ENCODE data around the gene DEFB123. TPM values are rescaled to one million over a fixed set of nuclear protein-coding genes. Genes with fewer than 3 reads are reported as not detected.

DEFB123 gene
- polyA plus RNA-seq (2013, experiment 1 of 2): not detected
- not detected for polyA plus RNA-seq (2013, experiment 2 of 2)

GRCh38 chr20:31440012-31440659 lies at the start of gene DEFB123:
Gene DEFB123, plus strand, starts transcription at chr20:31440632. Its CDS starts 67 bp downstream, at chr20:31440699.
- no peaks in the 10 kb centered on the region for H3K4me1 ChIP-seq (ENCODE audit: control insufficient read depth, low read depth, low read length)
- no CpG with 5 or more reads among the region's 16 CpGs for WGBS (ENCODE audit: extremely low coverage, insufficient coverage, low lambda C conversion rate)
- H3K4ac ChIP-seq (ENCODE audit: low read depth, low read length): no peak within 1 kb of the TSS
- no peak within 1 kb of the TSS for H3K4me3 ChIP-seq (ENCODE audit: low read length)
- no peak within 1 kb of the TSS for H4K5ac ChIP-seq (ENCODE audit: low read length)
- no peak within 1 kb of the TSS for H3K56ac ChIP-seq (ENCODE audit: low read length)
- H3K9ac ChIP-seq (ENCODE audit: low read length): no peak within 1 kb of the TSS
- H3K27me3 ChIP-seq (ENCODE audit: insufficient read depth, low read length, poor library complexity): no peaks in the 10 kb centered on the region
- no peak within 1 kb of the TSS for H2BK5ac ChIP-seq (ENCODE audit: low read length)
- no peaks in the 10 kb centered on the region for H3K36me3 ChIP-seq (ENCODE audit: control insufficient read depth, insufficient read depth, low read length)
- H3K79me1 ChIP-seq (ENCODE audit: low read length): no peaks in the 10 kb centered on the region
- DNase-seq: no peak
- no peak within 1 kb of the TSS for H2BK120ac ChIP-seq (ENCODE audit: low read depth, low read length)
- no peak within 1 kb of the TSS for H2BK15ac ChIP-seq (replicated peaks; ENCODE audit: low read depth)
- H4K8ac ChIP-seq (ENCODE audit: low read depth, low read length): no peak within 1 kb of the TSS
- H3K4me2 ChIP-seq (ENCODE audit: low read length): no peak within 1 kb of the TSS
- no peak within 1 kb of the TSS for H2AK5ac ChIP-seq (ENCODE audit: low read length)
- no peak within 1 kb of the TSS for H3K27ac ChIP-seq (ENCODE audit: low read depth, low read length)
- no peaks in the 10 kb centered on the region for H3K79me2 ChIP-seq (ENCODE audit: control insufficient read depth, insufficient read depth, low read length)
- no peak within 1 kb of the TSS for H3K23ac ChIP-seq (ENCODE audit: low read length)
- H3K18ac ChIP-seq (ENCODE audit: low read length): no peak within 1 kb of the TSS

- Histone ChIP-seq H3K27me3 (ENCODE audit: insufficient read depth, low read length, poor library complexity) (no peaks in the 10 kb centered on the region), H3K79me2 (ENCODE audit: control insufficient read depth, insufficient read depth, low read length) (no peaks in the 10 kb centered on the region), H3K27ac (ENCODE audit: low read depth, low read length) (no peak overlapping the region), H3K9ac (ENCODE audit: low read length) (no peak overlapping the region), H3K4ac (ENCODE audit: low read depth, low read length) (no peak overlapping the region), H3K23ac (ENCODE audit: low read length) (no peak overlapping the region), H2BK15ac (replicated peaks; ENCODE audit: low read depth) (no peak overlapping the region), H4K8ac (ENCODE audit: low read depth, low read length) (no peak overlapping the region), H3K4me2 (ENCODE audit: low read length) (no peak overlapping the region), H2BK5ac (ENCODE audit: low read length) (no peak overlapping the region), H3K4me1 (ENCODE audit: control insufficient read depth, low read depth, low read length) (no peaks in the 10 kb centered on the region), H2AK5ac (ENCODE audit: low read length) (no peak overlapping the region), H4K5ac (ENCODE audit: low read length) (no peak overlapping the region), H3K56ac (ENCODE audit: low read length) (no peak overlapping the region), H3K18ac (ENCODE audit: low read length) (no peak overlapping the region), H3K79me1 (ENCODE audit: low read length) (no peaks in the 10 kb centered on the region), H2BK120ac (ENCODE audit: low read depth, low read length) (no peak overlapping the region), H3K36me3 (ENCODE audit: control insufficient read depth, insufficient read depth, low read length) (no peaks in the 10 kb centered on the region), H3K4me3 (ENCODE audit: low read length) (no peak overlapping the region)
- DNase-seq: no peak
- no CpG with 5 or more reads among the region's 2 CpGs for WGBS (ENCODE audit: extremely low coverage, insufficient coverage, low lambda C conversion rate)
Observed at GRCh38 chr20:31392836-31393235, 47.6 kb upstream of the DEFB123 start.

DNA sequence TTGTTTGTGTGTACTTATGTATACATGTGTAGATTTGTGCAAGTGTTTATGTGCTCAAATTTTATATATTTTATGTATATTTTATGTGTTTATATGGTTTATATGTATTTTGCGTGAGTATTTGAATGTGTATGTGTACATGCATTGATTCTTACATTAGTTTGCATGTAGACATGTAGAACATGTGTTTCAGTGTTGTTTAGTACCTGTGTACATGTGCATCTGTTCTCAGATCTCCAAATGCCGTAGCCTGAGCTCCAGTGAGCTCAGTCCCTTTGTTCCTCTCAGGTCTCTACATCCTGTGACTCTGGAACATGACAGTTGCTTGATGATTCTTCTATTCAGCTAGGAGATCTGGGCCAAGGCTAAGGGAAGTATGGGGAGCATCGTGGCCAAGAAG lies 45.5 kb upstream of the DEFB123 start:
- H3K9ac ChIP-seq (ENCODE audit: low read length): no peak overlapping the region
- WGBS (ENCODE audit: extremely low coverage, insufficient coverage, low lambda C conversion rate): 100% methylated on average over 1 of the region's 3 CpGs
- H3K27me3 ChIP-seq (ENCODE audit: insufficient read depth, low read length, poor library complexity): no peaks in the 10 kb centered on the region
- no peak overlapping the region for H2BK120ac ChIP-seq (ENCODE audit: low read depth, low read length)
- H3K56ac ChIP-seq (ENCODE audit: low read length): no peak overlapping the region
- H3K23ac ChIP-seq (ENCODE audit: low read length): no peak overlapping the region
- no peaks in the 10 kb centered on the region for H3K4me1 ChIP-seq (ENCODE audit: control insufficient read depth, low read depth, low read length)
- H2BK15ac ChIP-seq (replicated peaks; ENCODE audit: low read depth): no peak overlapping the region
- H3K36me3 ChIP-seq (ENCODE audit: control insufficient read depth, insufficient read depth, low read length): no peaks in the 10 kb centered on the region
- no peak overlapping the region for H4K5ac ChIP-seq (ENCODE audit: low read length)
- H3K79me1 ChIP-seq (ENCODE audit: low read length): no peaks in the 10 kb centered on the region
- H3K4ac ChIP-seq (ENCODE audit: low read depth, low read length): no peak overlapping the region
- no peaks in the 10 kb centered on the region for H3K79me2 ChIP-seq (ENCODE audit: control insufficient read depth, insufficient read depth, low read length)
- H3K4me3 ChIP-seq (ENCODE audit: low read length): no peak overlapping the region
- H2AK5ac ChIP-seq (ENCODE audit: low read length): no peak overlapping the region
- H3K4me2 ChIP-seq (ENCODE audit: low read length): no peak overlapping the region
- H2BK5ac ChIP-seq (ENCODE audit: low read length): no peak overlapping the region
- no peak for DNase-seq
- no peak overlapping the region for H3K27ac ChIP-seq (ENCODE audit: low read depth, low read length)
- H4K8ac ChIP-seq (ENCODE audit: low read depth, low read length): no peak overlapping the region
- H3K18ac ChIP-seq (ENCODE audit: low read length): no peak overlapping the region

GRCh38 chr20:31403886-31404285 lies 36.5 kb upstream of the DEFB123 start:
- Histone ChIP-seq H2BK15ac (replicated peaks; ENCODE audit: low read depth) (no peak overlapping the region), H2BK120ac (ENCODE audit: low read depth, low read length) (no peak overlapping the region), H3K4me1 (ENCODE audit: control insufficient read depth, low read depth, low read length) (no peaks in the 10 kb centered on the region), H3K4ac (ENCODE audit: low read depth, low read length) (no peak overlapping the region), H4K8ac (ENCODE audit: low read depth, low read length) (no peak overlapping the region), H3K36me3 (ENCODE audit: control insufficient read depth, insufficient read depth, low read length) (no peaks in the 10 kb centered on the region), H2BK5ac (ENCODE audit: low read length) (no peak overlapping the region), H4K5ac (ENCODE audit: low read length) (no peak overlapping the region), H2AK5ac (ENCODE audit: low read length) (no peak overlapping the region), H3K27me3 (ENCODE audit: insufficient read depth, low read length, poor library complexity) (no peaks in the 10 kb centered on the region), H3K9ac (ENCODE audit: low read length) (no peak overlapping the region), H3K56ac (ENCODE audit: low read length) (no peak overlapping the region), H3K79me2 (ENCODE audit: control insufficient read depth, insufficient read depth, low read length) (no peaks in the 10 kb centered on the region), H3K23ac (ENCODE audit: low read length) (no peak overlapping the region), H3K4me3 (ENCODE audit: low read length) (no peak overlapping the region), H3K18ac (ENCODE audit: low read length) (no peak overlapping the region), H3K79me1 (ENCODE audit: low read length) (no peaks in the 10 kb centered on the region), H3K27ac (ENCODE audit: low read depth, low read length) (no peak overlapping the region), H3K4me2 (ENCODE audit: low read length) (no peak overlapping the region)
- no CpG with 5 or more reads among the region's 1 CpG for WGBS (ENCODE audit: extremely low coverage, insufficient coverage, low lambda C conversion rate)
- no peak for DNase-seq

DNA sequence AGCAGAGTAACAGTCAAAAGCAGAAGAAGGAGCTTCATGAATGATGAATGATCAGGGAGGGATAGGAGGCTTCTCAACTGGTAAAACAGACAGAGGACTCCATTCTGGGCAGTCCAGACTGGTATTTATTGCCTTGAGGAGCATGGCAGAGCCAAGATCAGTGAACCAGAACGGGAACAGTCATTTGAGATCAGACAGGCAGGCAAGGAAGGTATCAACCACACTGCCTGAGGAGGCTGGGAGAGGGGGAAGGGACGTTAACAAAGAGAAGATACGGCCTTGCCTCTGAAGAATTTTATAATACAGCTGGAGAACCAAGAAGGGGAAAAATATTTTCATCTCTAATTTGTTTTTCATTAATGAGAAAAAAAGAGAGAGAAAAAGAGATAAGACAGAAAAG lies 34.3 kb upstream of the DEFB123 start, which contains the start of gene DEFB121:
Gene DEFB121 (minus strand): TSS at position 101 of the 400 bp plus-strand sequence. CDS start 63 bp downstream, at position 38.
- Histone ChIP-seq H3K36me3 (ENCODE audit: control insufficient read depth, insufficient read depth, low read length) (no peaks in the 10 kb centered on the region), H2BK5ac (ENCODE audit: low read length) (no peak within 1 kb of the TSS), H3K27ac (ENCODE audit: low read depth, low read length) (no peak within 1 kb of the TSS), H3K27me3 (ENCODE audit: insufficient read depth, low read length, poor library complexity) (no peaks in the 10 kb centered on the region), H3K79me2 (ENCODE audit: control insufficient read depth, insufficient read depth, low read length) (no peaks in the 10 kb centered on the region), H4K8ac (ENCODE audit: low read depth, low read length) (no peak within 1 kb of the TSS), H3K4me1 (ENCODE audit: control insufficient read depth, low read depth, low read length) (no peaks in the 10 kb centered on the region), H3K9ac (ENCODE audit: low read length) (no peak within 1 kb of the TSS), H3K23ac (ENCODE audit: low read length) (no peak within 1 kb of the TSS), H3K79me1 (ENCODE audit: low read length) (no peaks in the 10 kb centered on the region), H3K18ac (ENCODE audit: low read length) (no peak within 1 kb of the TSS), H3K56ac (ENCODE audit: low read length) (no peak within 1 kb of the TSS), H4K5ac (ENCODE audit: low read length) (no peak within 1 kb of the TSS), H3K4me2 (ENCODE audit: low read length) (no peak within 1 kb of the TSS), H2AK5ac (ENCODE audit: low read length) (no peak within 1 kb of the TSS), H3K4ac (ENCODE audit: low read depth, low read length) (no peak within 1 kb of the TSS), H2BK120ac (ENCODE audit: low read depth, low read length) (no peak within 1 kb of the TSS), H2BK15ac (replicated peaks; ENCODE audit: low read depth) (no peak within 1 kb of the TSS), H3K4me3 (ENCODE audit: low read length) (no peak within 1 kb of the TSS)
- WGBS (ENCODE audit: extremely low coverage, insufficient coverage, low lambda C conversion rate): no CpG with 5 or more reads among the region's 3 CpGs
- no peak for DNase-seq

DNA sequence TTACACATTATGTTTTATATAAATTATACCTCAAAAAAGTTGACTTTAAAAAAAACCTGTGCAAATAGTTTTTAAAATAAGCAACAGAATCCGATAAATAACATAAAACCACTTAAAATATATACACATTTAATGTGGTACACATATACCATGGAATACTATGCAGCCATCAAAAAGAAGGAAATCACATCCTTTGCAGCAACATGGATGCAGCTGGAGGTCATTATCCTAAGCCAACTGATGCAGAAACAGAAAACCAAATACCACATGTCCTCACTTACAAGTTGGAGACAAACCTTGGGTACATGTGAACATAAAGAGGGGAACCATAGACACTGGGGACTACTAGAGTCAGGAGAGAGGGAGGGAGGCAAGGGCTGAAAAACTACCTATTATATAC lies 30.4 kb upstream of the DEFB123 start:
- WGBS (ENCODE audit: extremely low coverage, insufficient coverage, low lambda C conversion rate): 100% methylated on average over 1 of the region's 1 CpG
- Histone ChIP-seq H3K23ac (ENCODE audit: low read length) (no peak overlapping the region), H3K79me2 (ENCODE audit: control insufficient read depth, insufficient read depth, low read length) (no peaks in the 10 kb centered on the region), H2BK15ac (replicated peaks; ENCODE audit: low read depth) (no peak overlapping the region), H3K79me1 (ENCODE audit: low read length) (no peaks in the 10 kb centered on the region), H4K5ac (ENCODE audit: low read length) (no peak overlapping the region), H3K4me1 (ENCODE audit: control insufficient read depth, low read depth, low read length) (no peaks in the 10 kb centered on the region), H4K8ac (ENCODE audit: low read depth, low read length) (no peak overlapping the region), H3K27me3 (ENCODE audit: insufficient read depth, low read length, poor library complexity) (no peaks in the 10 kb centered on the region), H3K4me3 (ENCODE audit: low read length) (no peak overlapping the region), H2BK120ac (ENCODE audit: low read depth, low read length) (no peak overlapping the region), H3K36me3 (ENCODE audit: control insufficient read depth, insufficient read depth, low read length) (no peaks in the 10 kb centered on the region), H3K9ac (ENCODE audit: low read length) (no peak overlapping the region), H2BK5ac (ENCODE audit: low read length) (no peak overlapping the region), H3K56ac (ENCODE audit: low read length) (no peak overlapping the region), H3K4ac (ENCODE audit: low read depth, low read length) (no peak overlapping the region), H3K4me2 (ENCODE audit: low read length) (no peak overlapping the region), H3K18ac (ENCODE audit: low read length) (no peak overlapping the region), H2AK5ac (ENCODE audit: low read length) (no peak overlapping the region), H3K27ac (ENCODE audit: low read depth, low read length) (no peak overlapping the region)
- DNase-seq: no peak

All from mesendoderm (in vitro differentiated cells).